Skin of body (tissue), 2 donors: Measurements from ENCODE around the gene THSD4. TPM values are rescaled to one million over a fixed set of nuclear protein-coding genes. Genes with fewer than 3 reads are reported as not detected.
"Not testable (repeated sequence)": the region's sequence is repeated elsewhere in the genome, so short reads cannot be mapped to it uniquely, and the experiment has no call there.

Experiments
- DNase-seq: peaks from one replicate; lab custom pipeline; 2025; lab: John Stamatoyannopoulos, UW
- total RNA-seq: library from RNA; depleted of rRNA; stranded (reverse); fragments of >200 nt; gene quantifications from one replicate; pipeline ENCODE4 v1.2.3, GENCODE V29; 2014

Gene THSD4
- total RNA-seq, 1 donor from 2014 or later = 24.3 TPM

DNA sequence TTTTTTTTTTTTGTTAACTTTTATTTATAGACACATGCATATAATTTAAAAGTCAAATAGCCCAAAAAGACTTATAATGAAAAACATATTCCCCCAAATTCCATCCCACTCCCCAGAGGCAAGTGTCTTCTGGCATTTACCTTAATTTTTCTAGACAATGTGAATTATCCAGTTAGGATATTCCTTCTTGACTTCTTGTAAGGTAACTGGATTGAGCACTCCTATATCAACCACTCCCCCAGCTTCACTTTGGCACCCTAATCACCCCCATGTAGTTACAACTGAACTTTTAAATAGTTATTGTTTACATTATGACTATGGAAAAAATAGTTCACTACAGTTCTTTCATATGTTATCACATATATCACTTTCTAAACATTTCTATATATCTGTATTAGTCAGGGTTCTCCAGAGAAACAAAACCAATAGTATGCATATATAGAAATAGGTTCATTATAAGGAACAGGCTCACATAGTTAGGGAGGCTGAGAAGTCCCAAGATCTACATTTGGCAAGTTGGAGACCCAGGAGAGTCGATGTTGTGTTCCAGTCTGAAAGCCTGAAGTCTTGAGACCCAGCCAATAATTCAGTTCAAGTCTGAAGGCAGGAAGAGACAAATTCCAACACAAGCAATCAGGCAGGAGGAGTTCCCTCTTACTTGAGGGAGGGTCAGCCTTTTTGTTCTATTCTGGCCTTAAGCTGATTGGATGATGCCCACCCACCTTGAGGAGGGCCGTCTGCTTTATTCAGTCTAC lies 175.8 kb downstream of the THSD4 start:
- peak; percentile 82 for DNase-seq

GRCh38 chr15:71291723-71292122 lies 176.5 kb downstream of the THSD4 start:
- DNase-seq = no peak

DNA sequence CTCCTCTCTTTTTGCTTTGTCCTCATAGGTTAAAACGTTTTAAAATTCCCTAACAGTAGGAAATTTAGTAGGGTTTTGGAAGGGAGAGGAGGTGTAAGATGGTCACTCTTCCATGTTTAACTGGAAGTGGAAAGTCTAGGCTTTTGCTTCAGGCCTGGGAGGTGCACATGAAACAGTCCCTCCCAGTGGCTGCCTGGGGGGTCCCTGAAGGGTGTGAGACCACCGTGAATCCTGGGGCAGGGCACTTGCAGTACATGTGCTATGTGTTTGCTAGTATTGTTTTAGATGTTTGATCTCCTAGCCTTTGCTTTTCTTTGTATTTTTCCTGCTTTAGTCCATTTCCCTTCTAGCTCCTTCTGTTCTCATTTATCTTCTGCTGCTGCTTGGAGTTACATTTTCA lies 178.5 kb downstream of the THSD4 start:
- no peak for DNase-seq

DNA sequence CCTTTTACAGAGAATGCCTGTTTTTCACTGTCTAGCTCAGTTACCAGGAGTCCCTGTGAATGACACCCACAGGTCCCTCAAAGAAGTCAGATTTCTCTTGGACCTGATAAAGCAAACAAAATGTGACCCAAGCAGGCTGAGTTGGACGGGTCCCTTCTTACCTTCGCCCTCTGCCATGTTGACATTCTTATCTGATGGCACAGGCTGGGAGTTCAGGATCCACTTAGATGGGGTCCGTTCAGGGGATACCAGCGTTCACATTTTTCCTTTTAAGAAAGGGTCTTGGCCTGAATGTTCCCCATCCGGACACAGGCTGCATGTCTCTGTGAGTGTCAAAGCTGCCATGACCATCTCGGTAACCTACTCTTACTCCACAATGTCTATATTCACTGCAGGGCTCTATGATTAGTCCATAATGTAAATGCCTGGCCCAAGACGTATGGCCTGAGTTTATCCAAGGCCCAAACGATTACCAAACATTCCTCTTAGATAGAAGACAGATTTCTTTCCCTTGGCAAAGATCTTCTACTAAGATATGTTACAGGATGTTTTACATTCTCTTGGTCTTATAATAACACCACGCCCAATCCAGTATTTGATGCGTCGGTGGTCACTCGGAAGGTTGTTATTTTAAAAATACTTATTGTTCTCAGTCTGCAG lies 179.1 kb downstream of the THSD4 start:
- peak; percentile 64 for DNase-seq

GRCh38 chr15:71294911-71295602 lies 179.8 kb downstream of the THSD4 start:
- DNase-seq = no peak

DNA sequence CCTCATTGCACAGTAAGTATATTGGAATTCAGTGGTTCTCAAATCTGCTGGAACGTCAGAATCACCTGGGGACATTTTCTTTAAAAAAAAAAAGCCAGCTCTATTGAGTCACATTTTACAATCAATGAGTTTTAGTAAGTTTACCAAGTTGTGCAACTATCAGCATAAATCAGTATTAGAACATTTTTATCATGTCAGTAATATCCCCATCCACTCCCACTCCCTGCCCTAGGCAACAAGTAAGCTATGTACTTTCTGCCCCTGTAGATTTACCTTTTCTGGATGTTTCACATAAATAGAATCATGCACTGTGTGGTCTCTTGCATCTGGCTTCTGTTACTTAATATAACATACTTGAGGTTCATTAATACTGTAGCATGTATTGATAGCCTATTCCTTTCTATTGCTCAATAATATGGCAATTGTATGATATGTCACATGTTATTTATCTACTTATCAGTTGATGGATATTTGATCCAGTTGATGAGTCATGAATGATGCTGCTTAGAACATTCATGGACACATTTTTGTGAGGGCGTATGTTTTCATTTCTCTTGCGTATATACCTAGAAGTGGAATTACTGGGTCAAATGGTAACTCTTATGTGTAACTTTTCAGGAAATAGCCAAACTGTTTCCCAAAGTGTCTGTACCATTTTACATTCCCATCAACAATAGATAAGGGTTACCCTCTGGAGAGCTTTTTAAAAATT lies 180.5 kb downstream of the THSD4 start:
- no peak for DNase-seq

DNA sequence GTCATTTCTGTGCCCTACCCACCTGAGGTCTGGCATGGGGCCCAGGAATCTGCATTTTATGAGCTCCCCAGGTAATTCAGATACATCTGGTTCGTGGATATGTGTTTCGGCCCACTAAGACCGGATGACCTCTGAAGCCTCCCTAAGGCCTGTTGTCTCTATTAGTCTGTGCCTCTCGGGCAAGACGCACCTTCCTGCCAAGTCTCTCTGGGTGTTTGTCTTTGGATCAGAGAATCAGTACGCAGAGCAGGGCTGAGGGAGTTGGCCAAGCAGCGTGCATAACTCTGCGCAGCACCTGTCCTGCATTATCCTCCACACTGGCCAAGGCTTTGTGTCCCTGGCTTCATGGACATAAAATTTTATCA lies 181.0 kb downstream of the THSD4 start:
- no peak for DNase-seq

DNA sequence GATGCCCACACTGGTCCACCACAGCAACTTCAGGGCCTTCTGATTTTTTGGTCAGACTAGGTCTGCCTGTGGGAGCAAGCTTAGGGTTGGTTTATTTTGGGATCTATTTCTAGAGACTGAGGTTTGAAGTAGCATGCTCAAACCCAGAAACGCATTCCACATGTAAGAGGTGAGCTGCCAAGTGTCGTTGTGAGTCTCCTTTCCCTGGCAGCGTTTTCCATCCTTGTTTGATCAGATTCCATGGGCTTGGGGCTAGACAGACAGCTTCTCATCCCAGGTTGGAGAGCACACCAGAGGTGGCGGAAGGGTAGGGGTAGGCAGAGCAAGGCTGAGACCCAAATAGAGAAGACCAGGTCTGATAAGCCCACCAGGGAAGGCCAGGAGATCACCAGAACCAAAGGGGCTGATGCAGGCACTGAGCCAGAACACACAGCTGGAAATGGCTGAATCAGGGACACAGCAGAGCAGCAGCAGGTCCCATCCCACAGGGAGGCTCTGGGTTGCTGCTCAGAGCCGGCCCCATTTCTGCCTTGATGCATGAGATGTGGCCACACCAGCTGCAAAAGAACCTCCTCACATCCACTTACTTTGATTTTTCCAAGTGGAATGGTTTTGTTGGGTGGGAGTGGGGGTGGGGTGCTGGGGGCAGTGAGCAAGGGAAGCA lies 186.8 kb downstream of the THSD4 start:
- no peak for DNase-seq

GRCh38 chr15:71302861-71303410 lies 187.7 kb downstream of the THSD4 start:
- DNase-seq = no peak

DNA sequence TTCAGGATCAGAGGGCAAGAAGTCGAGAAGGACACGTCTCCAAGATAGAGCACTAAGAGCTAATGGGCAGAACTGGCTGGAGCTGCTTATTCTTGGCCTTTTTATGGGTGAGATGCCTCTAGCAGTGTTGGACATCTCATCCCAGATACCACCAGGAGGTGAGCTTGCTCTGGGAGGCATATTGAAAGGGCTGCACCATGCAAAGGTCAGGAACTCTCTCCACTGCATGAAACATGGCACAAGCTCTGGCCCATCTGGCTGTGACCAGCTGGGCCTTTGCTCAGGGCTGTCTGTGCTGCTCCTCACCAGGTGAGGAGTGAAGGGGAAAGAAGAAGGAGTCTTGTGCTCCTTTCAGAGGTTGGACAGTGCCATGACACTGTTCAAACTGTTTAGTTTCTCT lies 188.7 kb downstream of the THSD4 start:
- no peak for DNase-seq

DNA sequence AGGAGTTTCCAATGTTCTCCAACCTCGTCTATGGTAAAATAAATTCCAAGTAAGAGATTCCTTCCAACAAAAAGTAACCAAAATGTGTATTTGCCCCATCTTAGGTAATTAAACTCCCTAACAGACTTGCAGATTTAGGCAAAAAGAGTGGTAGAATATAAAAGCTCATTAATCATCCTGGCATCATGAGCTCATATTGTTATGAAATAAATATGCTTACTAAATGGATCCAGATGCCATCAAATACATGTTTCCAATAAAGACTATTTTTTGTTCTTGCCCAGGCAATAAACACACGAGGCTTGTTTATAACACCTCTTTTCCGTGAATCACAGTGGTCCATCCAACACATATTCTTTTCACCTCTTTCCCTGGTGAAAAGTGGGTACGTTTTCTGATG lies 189.4 kb downstream of the THSD4 start:
- DNase-seq = peak; percentile 67

DNA sequence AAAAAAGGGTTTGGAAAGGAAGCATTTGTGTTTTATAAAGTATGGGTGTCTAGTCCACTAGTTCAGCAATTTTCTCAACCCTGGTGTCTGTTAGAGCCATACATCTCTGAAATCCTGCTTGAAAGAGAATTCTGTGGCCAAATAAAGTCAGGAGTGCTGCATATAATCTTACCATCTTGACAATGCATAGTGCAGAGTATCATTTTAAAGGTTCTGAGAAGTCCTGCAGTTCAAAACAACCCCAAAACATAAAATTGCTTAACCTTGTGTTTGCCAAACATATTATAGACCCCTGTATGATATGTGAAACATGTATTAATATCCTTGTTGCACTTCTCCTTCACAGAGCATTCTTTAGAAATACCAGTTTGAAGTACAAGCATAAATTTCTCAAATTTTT lies 191.3 kb downstream of the THSD4 start:
- DNase-seq = no peak

DNA sequence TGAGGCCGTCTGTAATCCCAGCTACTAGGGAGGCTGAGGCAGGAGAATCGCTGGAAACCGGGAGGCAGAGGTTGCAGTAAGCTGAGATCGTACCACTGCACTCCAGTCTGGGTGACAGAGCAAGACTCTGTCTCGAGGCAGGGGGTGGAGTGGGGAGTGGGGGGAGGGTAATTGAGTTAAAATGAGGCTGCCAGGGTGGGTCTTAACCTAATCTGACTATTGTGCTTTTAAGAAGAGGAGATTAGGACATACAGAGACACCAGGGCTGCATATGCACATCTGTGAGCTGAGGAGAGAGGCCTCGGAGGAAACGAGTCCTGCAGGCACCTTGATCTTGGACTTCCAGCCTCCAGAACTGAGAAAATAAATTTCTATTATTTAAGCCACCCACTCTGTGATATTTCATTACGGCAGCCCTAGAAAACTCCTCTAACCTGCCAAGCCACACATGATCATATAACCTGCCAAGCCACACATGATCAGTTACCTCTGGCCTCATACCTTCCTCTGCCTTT lies 197.0 kb downstream of the THSD4 start:
- DNase-seq = no peak

DNA sequence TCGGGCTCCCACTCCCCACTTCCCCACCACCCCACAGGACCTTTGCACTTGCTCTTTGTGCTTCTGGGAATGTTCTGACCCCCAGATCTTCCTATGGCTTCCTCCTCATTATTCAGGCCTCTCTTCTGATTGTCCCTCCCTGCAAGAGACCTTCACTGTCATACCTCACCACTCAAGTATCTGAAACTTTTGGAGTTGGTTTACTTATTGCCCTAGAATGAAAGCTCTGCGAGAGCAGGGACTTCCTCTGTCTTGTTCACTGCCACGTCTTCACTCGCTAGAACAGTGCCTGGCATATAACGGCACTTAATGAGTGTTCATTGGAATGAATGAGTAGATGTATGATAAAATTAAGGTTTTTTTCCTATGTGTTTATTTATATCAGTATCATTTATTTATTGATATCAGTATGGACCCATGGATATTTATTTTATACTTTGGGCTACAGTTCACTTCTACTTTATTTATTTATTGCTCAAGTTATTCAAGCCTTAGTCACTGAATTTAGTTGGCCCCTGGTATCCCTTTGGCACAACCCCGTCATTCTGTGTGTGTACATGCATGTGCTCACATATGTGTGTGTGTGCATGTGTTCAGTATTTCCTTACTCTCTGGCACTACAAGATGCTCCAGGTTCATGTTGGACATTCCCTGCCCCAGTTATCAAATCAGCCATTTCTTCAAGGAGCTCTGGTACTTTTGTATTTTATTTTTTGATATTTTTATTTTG lies 197.6 kb downstream of the THSD4 start:
- DNase-seq = no peak

- no peak for DNase-seq
These were observed 198.5 kb downstream of the THSD4 start for GRCh38 chr15:71313806-71314205.

GRCh38 chr15:71314956-71315537 lies 199.8 kb downstream of the THSD4 start:
- DNase-seq = no peak

- no peak for DNase-seq
These were observed 201.6 kb downstream of the THSD4 start for GRCh38 chr15:71316911-71317310.

DNA sequence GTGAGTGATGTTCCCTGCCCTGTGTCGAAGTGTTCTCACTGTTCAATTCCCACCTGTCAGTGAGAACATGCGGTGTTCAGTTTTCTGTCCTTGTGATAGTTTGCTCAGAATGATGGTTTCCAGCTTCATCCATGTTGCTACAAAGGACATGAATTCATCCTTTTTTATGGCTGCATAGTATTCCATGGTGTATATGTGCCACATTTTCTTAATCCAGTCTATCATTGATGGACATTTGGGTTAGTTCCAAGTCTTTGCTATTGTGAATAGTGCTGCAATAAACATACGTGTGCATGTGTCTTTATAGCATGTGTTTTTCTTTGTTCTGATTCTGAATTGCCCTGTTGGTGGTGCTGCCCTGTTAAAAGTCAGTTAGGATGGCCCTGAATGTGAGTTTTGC lies 204.2 kb downstream of the THSD4 start:
- not testable (repeated sequence) for DNase-seq

- no peak for DNase-seq
These were observed 204.7 kb downstream of the THSD4 start for GRCh38 chr15:71319935-71320334.

DNA sequence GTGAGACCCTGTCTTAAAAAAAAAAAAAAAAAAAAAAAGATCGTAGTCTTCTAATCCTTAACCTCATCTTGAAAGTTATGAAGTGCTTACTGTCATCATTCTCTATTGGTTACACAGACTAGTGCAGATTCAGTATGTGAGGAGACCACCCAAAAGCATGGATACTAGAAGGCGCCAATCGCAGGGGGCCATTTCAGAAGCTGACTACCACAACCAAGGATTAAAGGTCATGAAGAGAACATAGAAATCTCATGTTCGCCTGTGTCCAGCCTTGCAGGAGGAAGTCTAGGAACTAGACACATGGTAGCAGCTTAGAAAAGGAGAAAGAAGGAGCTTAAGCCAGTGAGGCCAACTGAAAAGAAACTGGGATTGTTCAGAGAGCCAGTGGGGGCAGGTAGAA lies 207.8 kb downstream of the THSD4 start:
- DNase-seq = no peak
